Measurements from ENCODE around the gene CD52. TPM values are rescaled to one million over a fixed set of nuclear protein-coding genes. Genes with fewer than 3 reads are reported as not detected.

The CD52 gene
- total RNA-seq, 1 donor from 2014 or later = not detected

Other genes with a start within 250 kb of the CD52 start
- gene PDIK1L, start 206.1 kb upstream of the CD52 start, total RNA-seq = 109 TPM
- 0.82 TPM for gene FAM110D, start 158.9 kb upstream of the CD52 start, total RNA-seq
- gene C1orf232, start 149.0 kb upstream of the CD52 start, total RNA-seq = not detected
- 11.0 TPM for gene ZNF593, start 148.1 kb upstream of the CD52 start, total RNA-seq
- gene ZNF593OS, start 146.1 kb upstream of the CD52 start, total RNA-seq = not detected
- 3.3 TPM for gene CNKSR1, start 140.5 kb upstream of the CD52 start, total RNA-seq
- gene CATSPER4, start 127.4 kb upstream of the CD52 start, total RNA-seq = not detected
- 12.2 TPM for gene CEP85, start 83.8 kb upstream of the CD52 start, total RNA-seq
- 11.8 TPM for gene SH3BGRL3, start 37.9 kb upstream of the CD52 start, total RNA-seq
- 4.1 TPM for gene UBXN11, start 11.3 kb upstream of the CD52 start, total RNA-seq
- 0.41 TPM for gene CRYBG2, start 36.2 kb downstream of the CD52 start, total RNA-seq
- not detected for gene ZNF683, start 54.8 kb downstream of the CD52 start, total RNA-seq
- not detected for gene LIN28A, start 92.9 kb downstream of the CD52 start, total RNA-seq
- gene DHDDS, start 114.4 kb downstream of the CD52 start, total RNA-seq = 22.0 TPM
- 240 TPM for gene HMGN2, start 154.5 kb downstream of the CD52 start, total RNA-seq
- gene RPS6KA1, start 211.8 kb downstream of the CD52 start, total RNA-seq = 3.3 TPM

Data from frontal cortex (tissue), 1 donor.